ENCODE results near the gene KCNH6.

KCNH6 gene

DNA sequence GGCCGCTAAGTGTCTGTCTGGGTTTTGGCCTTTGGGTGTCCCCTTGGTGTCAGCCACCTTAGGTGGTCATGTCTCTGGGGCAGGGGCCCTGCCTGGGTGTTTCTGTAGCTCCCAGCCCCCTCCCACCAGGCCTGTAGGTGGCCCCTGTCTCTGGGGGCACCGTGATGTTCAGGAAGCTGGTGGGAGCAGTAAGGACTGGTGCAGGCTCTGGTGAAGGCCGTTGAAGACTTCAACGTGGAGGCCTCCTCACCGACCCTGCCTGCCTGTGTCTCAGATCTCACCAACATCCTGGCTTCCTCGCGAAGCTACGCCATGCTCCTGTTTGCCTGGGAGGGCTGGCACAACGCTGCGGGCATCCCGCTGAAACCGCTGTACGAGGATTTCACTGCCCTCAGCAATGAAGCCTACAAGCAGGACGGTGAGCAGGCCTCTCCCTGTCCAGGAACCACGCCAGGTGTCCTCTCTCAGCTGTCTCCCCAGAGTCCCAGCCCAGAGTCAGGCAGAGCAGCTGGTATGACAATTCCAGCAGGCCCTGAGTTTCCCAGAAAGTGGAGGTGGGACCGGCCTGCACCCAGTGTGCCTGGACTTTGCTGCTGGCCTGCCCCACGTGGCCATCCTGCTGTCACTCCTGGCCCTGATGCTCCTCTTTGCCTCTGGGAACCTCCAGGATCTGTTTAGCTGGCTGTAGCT, 43.5 kb upstream of the KCNH6 start:
- Histone ChIP-seq H3K36me3 (ENCODE audit: control insufficient read depth in 2 of 2, insufficient read depth in 2 of 2, low read length in 2 of 2) (peaks cover 0 to 11% of the 10 kb centered on the region in 2 donors), H3K4me1 (ENCODE audit: control insufficient read depth in 2 of 2, insufficient read depth in 2 of 2, low read length in 2 of 2) (peaks cover 15 to 30% of the 10 kb centered on the region in 2 donors), H3K27ac (ENCODE audit: low read depth in 2 of 2, low read length in 2 of 2) (no peak overlapping the region), H3K4me3 (ENCODE audit: low read length in 2 of 2) (no peak overlapping the region), H3K27me3 (ENCODE audit: control insufficient read depth in 2 of 2, insufficient read depth in 2 of 2, low read length in 2 of 2) (peaks cover 0 to 6% of the 10 kb centered on the region in 2 donors), H3K9ac (ENCODE audit: low read depth in 1 of 2, low read length in 2 of 2) (no peak overlapping the region), H3K9me3 (ENCODE audit: control insufficient read depth in 2 of 2, low read length in 2 of 2) (no peaks in the 10 kb centered on the region)

DNA sequence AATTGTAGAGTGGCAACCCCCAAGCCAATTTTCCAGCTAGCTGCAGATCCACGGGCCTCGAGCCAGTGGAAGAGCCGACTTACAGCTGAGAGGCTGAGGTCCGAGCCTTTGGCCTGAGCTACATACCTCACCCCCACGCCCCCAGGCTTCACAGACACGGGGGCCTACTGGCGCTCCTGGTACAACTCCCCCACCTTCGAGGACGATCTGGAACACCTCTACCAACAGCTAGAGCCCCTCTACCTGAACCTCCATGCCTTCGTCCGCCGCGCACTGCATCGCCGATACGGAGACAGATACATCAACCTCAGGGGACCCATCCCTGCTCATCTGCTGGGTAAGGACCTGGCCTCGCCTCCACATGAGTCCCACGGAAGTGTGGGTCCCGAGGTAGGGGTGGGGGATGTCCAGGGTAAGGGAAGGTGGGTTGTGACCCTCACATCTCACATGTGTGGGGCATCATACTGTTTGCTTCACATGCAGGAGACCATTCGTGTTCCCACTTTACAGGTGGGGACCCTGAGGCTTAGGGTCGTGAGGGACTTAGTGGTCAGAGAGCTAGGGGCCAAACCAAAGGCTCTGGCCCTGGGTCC, 42.9 kb upstream of the KCNH6 start:
- H3K27me3 ChIP-seq (ENCODE audit: control insufficient read depth in 2 of 2, insufficient read depth in 2 of 2, low read length in 2 of 2): peaks cover 0 to 6% of the 10 kb centered on the region in 2 donors
- H3K4me1 ChIP-seq (ENCODE audit: control insufficient read depth in 2 of 2, insufficient read depth in 2 of 2, low read length in 2 of 2): peaks cover 15 to 25% of the 10 kb centered on the region in 2 donors
- H3K4me3 ChIP-seq (ENCODE audit: low read length in 2 of 2): no peak overlapping the region
- peaks cover 0 to 13% of the 10 kb centered on the region in 2 donors for H3K36me3 ChIP-seq (ENCODE audit: control insufficient read depth in 2 of 2, insufficient read depth in 2 of 2, low read length in 2 of 2)
- H3K9ac ChIP-seq (ENCODE audit: low read depth in 1 of 2, low read length in 2 of 2): no peak overlapping the region
- no peak overlapping the region for H3K27ac ChIP-seq (ENCODE audit: low read depth in 2 of 2, low read length in 2 of 2)
- no peaks in the 10 kb centered on the region for H3K9me3 ChIP-seq (ENCODE audit: control insufficient read depth in 2 of 2, low read length in 2 of 2)

DNA sequence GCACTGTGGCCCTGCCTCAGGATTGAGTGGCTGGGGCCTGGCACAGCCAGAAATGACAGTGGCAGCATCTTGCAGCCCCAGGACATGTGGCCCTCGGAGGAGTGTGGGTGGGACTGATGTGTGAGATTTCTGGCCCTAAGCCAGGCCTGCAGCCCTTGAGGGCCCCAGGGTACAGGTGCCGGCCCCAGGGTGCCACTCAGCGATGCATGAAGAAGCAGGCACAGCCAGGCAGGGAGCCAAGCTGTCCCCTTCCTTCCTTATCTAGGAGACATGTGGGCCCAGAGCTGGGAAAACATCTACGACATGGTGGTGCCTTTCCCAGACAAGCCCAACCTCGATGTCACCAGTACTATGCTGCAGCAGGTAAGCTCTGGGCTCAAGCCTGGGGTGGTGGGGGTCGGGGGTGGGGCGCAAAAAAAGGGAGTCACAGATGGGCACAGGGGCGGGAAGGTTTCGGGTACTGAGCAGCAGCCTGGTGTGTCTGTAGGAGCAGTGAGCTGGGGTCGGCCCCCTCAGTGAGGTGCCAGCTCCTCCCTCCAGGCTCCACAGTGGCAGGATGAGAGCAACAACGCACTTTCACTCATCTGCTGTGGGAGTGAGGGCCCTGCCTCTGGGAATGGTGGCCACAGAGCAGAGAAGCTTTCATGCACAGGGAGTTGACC, 42.2 kb upstream of the KCNH6 start:
- no peak overlapping the region for H3K27ac ChIP-seq (ENCODE audit: low read depth in 2 of 2, low read length in 2 of 2)
- H3K4me3 ChIP-seq (ENCODE audit: low read length in 2 of 2): no peak overlapping the region
- peaks cover 15 to 22% of the 10 kb centered on the region in 2 donors for H3K4me1 ChIP-seq (ENCODE audit: control insufficient read depth in 2 of 2, insufficient read depth in 2 of 2, low read length in 2 of 2)
- no peak overlapping the region for H3K9ac ChIP-seq (ENCODE audit: low read depth in 1 of 2, low read length in 2 of 2)
- peaks cover 0 to 6% of the 10 kb centered on the region in 2 donors for H3K27me3 ChIP-seq (ENCODE audit: control insufficient read depth in 2 of 2, insufficient read depth in 2 of 2, low read length in 2 of 2)
- peaks cover 0 to 13% of the 10 kb centered on the region in 2 donors for H3K36me3 ChIP-seq (ENCODE audit: control insufficient read depth in 2 of 2, insufficient read depth in 2 of 2, low read length in 2 of 2)
- H3K9me3 ChIP-seq (ENCODE audit: control insufficient read depth in 2 of 2, low read length in 2 of 2): no peaks in the 10 kb centered on the region

DNA sequence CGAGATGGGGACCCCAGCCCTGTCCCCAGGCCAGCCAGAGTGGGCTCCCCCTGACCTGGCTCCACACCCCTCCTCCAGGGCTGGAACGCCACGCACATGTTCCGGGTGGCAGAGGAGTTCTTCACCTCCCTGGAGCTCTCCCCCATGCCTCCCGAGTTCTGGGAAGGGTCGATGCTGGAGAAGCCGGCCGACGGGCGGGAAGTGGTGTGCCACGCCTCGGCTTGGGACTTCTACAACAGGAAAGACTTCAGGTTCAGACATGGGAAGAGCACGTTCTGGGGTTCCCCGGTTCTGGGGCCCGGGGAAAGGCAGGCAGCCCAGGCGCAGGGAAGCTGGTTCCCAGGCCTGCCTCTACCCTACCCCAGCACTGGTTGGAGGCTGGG, 41.7 kb upstream of the KCNH6 start:
- Histone ChIP-seq H3K27ac (ENCODE audit: low read depth in 2 of 2, low read length in 2 of 2) (no peak overlapping the region), H3K4me1 (ENCODE audit: control insufficient read depth in 2 of 2, insufficient read depth in 2 of 2, low read length in 2 of 2) (peaks cover 15 to 19% of the 10 kb centered on the region in 2 donors), H3K9ac (ENCODE audit: low read depth in 1 of 2, low read length in 2 of 2) (no peak overlapping the region), H3K4me3 (ENCODE audit: low read length in 2 of 2) (no peak overlapping the region), H3K9me3 (ENCODE audit: control insufficient read depth in 2 of 2, low read length in 2 of 2) (no peaks in the 10 kb centered on the region), H3K36me3 (ENCODE audit: control insufficient read depth in 2 of 2, insufficient read depth in 2 of 2, low read length in 2 of 2) (peaks cover 0 to 13% of the 10 kb centered on the region in 2 donors), H3K27me3 (ENCODE audit: control insufficient read depth in 2 of 2, insufficient read depth in 2 of 2, low read length in 2 of 2) (peaks cover 0 to 6% of the 10 kb centered on the region in 2 donors)

DNA sequence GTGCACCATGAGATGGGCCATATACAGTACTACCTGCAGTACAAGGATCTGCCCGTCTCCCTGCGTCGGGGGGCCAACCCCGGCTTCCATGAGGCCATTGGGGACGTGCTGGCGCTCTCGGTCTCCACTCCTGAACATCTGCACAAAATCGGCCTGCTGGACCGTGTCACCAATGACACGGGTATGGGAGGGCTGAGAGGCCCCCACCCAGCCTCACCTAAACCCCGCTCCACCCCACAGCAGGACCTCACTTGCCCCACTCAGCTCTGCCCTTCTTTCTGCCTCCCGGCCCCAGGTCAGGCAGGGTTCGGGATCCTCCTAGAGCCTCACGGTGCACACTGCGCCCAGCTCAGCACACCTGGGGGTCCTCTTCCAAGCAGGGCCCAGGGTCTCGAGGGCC, 40.6 kb upstream of the KCNH6 start:
- H3K27me3 ChIP-seq (ENCODE audit: control insufficient read depth in 2 of 2, insufficient read depth in 2 of 2, low read length in 2 of 2): peaks cover 0 to 6% of the 10 kb centered on the region in 2 donors
- H3K36me3 ChIP-seq (ENCODE audit: control insufficient read depth in 2 of 2, insufficient read depth in 2 of 2, low read length in 2 of 2): peaks cover 0 to 13% of the 10 kb centered on the region in 2 donors
- H3K9me3 ChIP-seq (ENCODE audit: control insufficient read depth in 2 of 2, low read length in 2 of 2): no peaks in the 10 kb centered on the region
- no peak overlapping the region for H3K4me3 ChIP-seq (ENCODE audit: low read length in 2 of 2)
- H3K27ac ChIP-seq (ENCODE audit: low read depth in 2 of 2, low read length in 2 of 2): no peak overlapping the region
- no peak overlapping the region for H3K9ac ChIP-seq (ENCODE audit: low read depth in 1 of 2, low read length in 2 of 2)
- peaks cover 15 to 18% of the 10 kb centered on the region in 2 donors for H3K4me1 ChIP-seq (ENCODE audit: control insufficient read depth in 2 of 2, insufficient read depth in 2 of 2, low read length in 2 of 2)

DNA sequence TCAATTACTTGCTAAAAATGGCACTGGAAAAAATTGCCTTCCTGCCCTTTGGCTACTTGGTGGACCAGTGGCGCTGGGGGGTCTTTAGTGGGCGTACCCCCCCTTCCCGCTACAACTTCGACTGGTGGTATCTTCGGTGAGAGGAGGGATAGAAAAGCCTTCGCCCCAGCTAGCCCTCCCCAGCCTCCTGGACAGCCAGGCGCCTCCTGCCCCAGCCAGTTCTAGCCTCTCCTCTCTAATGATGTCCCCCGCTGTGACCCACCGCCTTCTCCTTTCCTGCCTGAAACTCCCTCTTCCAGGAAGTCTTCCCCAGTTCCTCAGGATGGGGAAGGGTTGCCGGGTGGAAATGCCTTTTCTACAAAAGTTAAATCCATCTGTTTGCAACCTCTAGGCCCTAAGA, 40.1 kb upstream of the KCNH6 start:
- Histone ChIP-seq H3K4me1 (ENCODE audit: control insufficient read depth in 2 of 2, insufficient read depth in 2 of 2, low read length in 2 of 2) (peaks cover 11 to 13% of the 10 kb centered on the region in 2 donors), H3K9ac (ENCODE audit: low read depth in 1 of 2, low read length in 2 of 2) (no peak overlapping the region), H3K27ac (ENCODE audit: low read depth in 2 of 2, low read length in 2 of 2) (no peak overlapping the region), H3K9me3 (ENCODE audit: control insufficient read depth in 2 of 2, low read length in 2 of 2) (no peaks in the 10 kb centered on the region), H3K27me3 (ENCODE audit: control insufficient read depth in 2 of 2, insufficient read depth in 2 of 2, low read length in 2 of 2) (peaks cover 0 to 6% of the 10 kb centered on the region in 2 donors), H3K4me3 (ENCODE audit: low read length in 2 of 2) (no peak overlapping the region), H3K36me3 (ENCODE audit: control insufficient read depth in 2 of 2, insufficient read depth in 2 of 2, low read length in 2 of 2) (peaks cover 0 to 13% of the 10 kb centered on the region in 2 donors)

DNA sequence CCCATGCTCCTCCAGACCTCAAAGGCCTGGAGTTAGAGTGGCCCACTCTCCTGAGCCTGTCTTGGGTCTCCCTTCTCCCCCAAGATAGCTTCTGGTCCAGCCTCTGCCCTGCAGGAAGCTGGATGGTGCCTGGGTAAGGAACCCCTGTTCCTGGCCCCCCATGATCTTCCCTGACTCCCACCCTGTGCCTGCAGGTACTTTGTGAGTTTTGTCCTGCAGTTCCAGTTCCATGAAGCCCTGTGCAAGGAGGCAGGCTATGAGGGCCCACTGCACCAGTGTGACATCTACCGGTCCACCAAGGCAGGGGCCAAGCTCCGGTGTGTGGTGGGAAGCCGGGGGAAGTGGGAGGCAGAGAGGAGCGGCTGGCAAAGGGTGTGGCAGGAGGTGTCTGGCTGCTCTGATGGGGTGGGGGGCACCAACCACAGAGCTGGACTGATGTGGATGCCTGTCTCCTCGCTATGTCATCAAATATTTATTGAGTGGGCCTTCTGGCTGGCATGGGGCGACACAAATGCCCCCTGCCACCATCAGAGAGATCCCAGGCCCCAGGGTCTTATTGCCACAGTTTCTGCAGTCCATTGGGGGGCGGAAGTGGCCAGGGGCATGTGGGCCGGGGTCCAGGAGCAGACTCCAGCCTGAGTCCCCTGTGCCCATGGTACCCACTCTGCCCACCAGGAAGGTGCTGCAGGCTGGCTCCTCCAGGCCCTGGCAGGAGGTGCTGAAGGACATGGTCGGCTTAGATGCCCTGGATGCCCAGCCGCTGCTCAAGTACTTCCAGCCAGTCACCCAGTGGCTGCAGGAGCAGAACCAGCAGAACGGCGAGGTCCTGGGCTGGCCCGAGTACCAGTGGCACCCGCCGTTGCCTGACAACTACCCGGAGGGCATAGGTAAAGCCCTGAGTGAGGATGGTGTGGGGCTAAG, 39.2 kb upstream of the KCNH6 start:
- Histone ChIP-seq H3K4me3 (ENCODE audit: low read length in 2 of 2) (no peak overlapping the region), H3K27me3 (ENCODE audit: control insufficient read depth in 2 of 2, insufficient read depth in 2 of 2, low read length in 2 of 2) (peaks cover 0 to under 1% of the 10 kb centered on the region in 2 donors), H3K27ac (ENCODE audit: low read depth in 2 of 2, low read length in 2 of 2) (no peak overlapping the region), H3K9ac (ENCODE audit: low read depth in 1 of 2, low read length in 2 of 2) (no peak overlapping the region), H3K36me3 (ENCODE audit: control insufficient read depth in 2 of 2, insufficient read depth in 2 of 2, low read length in 2 of 2) (peaks cover 0 to 15% of the 10 kb centered on the region in 2 donors), H3K4me1 (ENCODE audit: control insufficient read depth in 2 of 2, insufficient read depth in 2 of 2, low read length in 2 of 2) (peaks cover 3 to 4% of the 10 kb centered on the region in 2 donors), H3K9me3 (ENCODE audit: control insufficient read depth in 2 of 2, low read length in 2 of 2) (no peaks in the 10 kb centered on the region)

DNA sequence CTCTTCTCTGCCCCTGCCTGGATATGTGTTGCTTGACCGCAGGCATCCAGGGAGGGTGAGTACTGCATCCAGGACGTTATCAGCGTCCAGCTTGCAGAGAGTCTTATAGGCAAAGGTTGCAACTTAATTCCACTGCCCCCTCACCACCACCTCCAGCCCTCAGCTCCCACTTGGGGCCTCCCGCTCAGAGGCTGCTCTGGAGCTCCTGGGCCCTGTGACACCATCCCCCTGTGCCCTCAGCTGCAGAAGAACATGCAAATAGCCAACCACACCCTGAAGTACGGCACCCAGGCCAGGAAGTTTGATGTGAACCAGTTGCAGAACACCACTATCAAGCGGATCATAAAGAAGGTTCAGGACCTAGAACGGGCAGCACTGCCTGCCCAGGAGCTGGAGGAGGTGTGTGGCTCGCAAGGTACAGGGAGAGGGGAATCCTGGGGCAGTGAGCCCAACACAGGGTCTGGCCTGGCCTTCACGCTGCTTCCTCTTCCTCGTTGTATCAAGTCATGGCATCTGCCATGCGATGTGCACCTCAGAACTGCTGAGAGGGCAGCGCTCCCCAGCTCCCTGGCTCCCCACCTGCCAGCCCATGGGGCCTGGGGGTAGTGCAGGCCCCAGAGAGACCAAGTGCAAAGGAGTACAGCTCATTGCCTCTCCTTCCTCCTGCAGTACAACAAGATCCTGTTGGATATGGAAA, 36.7 kb upstream of the KCNH6 start:
- no peak overlapping the region for H3K4me3 ChIP-seq (ENCODE audit: low read length in 2 of 2)
- no peaks in the 10 kb centered on the region for H3K4me1 ChIP-seq (ENCODE audit: control insufficient read depth in 2 of 2, insufficient read depth in 2 of 2, low read length in 2 of 2)
- H3K27ac ChIP-seq (ENCODE audit: low read depth in 2 of 2, low read length in 2 of 2): no peak overlapping the region
- no peaks in the 10 kb centered on the region for H3K9me3 ChIP-seq (ENCODE audit: control insufficient read depth in 2 of 2, low read length in 2 of 2)
- peaks cover 0 to 19% of the 10 kb centered on the region in 2 donors for H3K36me3 ChIP-seq (ENCODE audit: control insufficient read depth in 2 of 2, insufficient read depth in 2 of 2, low read length in 2 of 2)
- no peak overlapping the region for H3K9ac ChIP-seq (ENCODE audit: low read depth in 1 of 2, low read length in 2 of 2)
- no peaks in the 10 kb centered on the region for H3K27me3 ChIP-seq (ENCODE audit: control insufficient read depth in 2 of 2, insufficient read depth in 2 of 2, low read length in 2 of 2)

DNA sequence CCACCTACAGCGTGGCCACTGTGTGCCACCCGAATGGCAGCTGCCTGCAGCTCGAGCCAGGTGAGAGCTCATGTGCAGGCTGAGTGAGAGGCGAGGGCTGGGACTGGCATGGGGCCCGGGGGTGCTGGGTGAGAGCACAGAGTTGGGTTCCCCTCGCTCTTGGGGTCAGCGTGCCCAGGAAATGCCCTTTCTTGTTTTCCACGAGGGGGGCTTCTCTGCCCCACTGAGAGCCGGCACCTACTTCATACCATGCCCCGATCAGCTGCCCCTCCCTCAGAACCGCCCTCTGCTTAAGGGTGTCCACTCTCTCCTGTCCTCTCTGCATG, 36.2 kb upstream of the KCNH6 start:
- Histone ChIP-seq H3K36me3 (ENCODE audit: control insufficient read depth in 2 of 2, insufficient read depth in 2 of 2, low read length in 2 of 2) (peaks cover 0 to 22% of the 10 kb centered on the region in 2 donors), H3K9ac (ENCODE audit: low read depth in 1 of 2, low read length in 2 of 2) (no peak overlapping the region), H3K4me1 (ENCODE audit: control insufficient read depth in 2 of 2, insufficient read depth in 2 of 2, low read length in 2 of 2) (no peaks in the 10 kb centered on the region), H3K27me3 (ENCODE audit: control insufficient read depth in 2 of 2, insufficient read depth in 2 of 2, low read length in 2 of 2) (no peaks in the 10 kb centered on the region), H3K9me3 (ENCODE audit: control insufficient read depth in 2 of 2, low read length in 2 of 2) (no peaks in the 10 kb centered on the region), H3K4me3 (ENCODE audit: low read length in 2 of 2) (no peak overlapping the region), H3K27ac (ENCODE audit: low read depth in 2 of 2, low read length in 2 of 2) (no peak overlapping the region)

All from mucosa of rectum (tissue), 2 donors.